IPS-11a (cell line): ENCODE measurements around the gene BEX3.
"Not testable (repeated sequence)": the region's sequence is repeated elsewhere in the genome, so short reads cannot be mapped to it uniquely, and the experiment has no call there.

ENCODE experiments used
- H3K4me3 ChIP-seq: one replicate; pipeline ENCODE4 v1.5.1; 2013; ENCODE audit warnings: low read depth, low read length, control low read depth

Gene BEX3

DNA sequence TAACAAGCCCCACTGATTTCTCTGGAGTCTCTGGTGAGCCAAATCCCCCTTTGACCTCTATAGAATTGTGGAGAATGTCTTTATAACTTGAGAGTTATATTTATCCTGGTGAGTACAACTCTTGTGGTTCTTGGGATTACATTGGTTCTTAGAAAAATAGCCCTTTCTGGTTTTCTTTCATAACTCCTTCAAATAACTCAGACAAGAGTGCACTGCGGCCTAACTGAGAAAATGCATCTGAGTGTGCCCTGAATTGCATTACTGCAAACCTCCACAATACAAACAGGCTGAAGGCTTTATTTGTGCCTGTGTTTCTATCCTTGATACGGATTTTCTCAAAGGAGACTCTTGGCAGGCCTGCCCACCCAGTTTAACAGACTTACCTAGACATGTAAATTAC is 2.7 kb downstream of the BEX3 start:
- no peak overlapping the region for H3K4me3 ChIP-seq

DNA sequence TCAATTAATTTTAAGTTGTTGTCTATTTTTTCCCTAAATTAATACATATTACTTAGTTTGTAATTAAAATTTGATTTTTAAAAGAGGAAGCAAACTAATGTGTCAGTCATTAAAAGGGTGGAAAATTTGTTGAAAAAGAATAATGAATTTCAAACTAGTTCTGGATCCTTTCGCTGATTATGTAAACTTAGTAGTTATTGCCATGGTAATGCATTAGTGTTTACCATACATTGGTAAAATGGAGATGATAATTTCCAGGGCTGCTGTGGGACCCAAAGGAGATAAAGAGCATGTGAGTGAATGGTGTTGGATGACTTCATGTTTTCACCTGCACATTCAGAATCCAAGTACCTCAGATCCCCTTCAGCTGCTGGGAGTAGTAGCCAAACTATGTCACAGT is 6.5 kb downstream of the BEX3 start:
- H3K4me3 ChIP-seq: no peak overlapping the region

DNA sequence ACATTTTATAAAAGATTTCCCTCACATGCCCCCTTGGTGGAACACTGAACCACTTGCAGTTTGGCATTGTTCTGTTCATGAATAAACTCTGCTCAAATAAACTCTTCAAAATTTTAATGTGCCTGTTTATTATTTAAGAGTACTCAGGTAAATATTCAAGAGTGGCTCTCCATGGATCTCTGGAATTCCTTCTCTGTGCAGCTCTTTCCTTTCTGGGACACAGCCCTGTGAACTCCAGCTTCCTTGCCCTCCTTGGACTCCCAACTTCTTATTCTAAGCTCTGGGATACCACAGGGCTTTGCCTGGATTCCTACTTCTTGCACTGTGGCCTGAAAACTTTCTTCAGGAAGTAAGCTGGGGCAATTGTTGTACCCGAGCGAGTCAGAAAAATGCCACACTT is 8.3 kb downstream of the BEX3 start:
- H3K4me3 ChIP-seq: no peak overlapping the region

DNA sequence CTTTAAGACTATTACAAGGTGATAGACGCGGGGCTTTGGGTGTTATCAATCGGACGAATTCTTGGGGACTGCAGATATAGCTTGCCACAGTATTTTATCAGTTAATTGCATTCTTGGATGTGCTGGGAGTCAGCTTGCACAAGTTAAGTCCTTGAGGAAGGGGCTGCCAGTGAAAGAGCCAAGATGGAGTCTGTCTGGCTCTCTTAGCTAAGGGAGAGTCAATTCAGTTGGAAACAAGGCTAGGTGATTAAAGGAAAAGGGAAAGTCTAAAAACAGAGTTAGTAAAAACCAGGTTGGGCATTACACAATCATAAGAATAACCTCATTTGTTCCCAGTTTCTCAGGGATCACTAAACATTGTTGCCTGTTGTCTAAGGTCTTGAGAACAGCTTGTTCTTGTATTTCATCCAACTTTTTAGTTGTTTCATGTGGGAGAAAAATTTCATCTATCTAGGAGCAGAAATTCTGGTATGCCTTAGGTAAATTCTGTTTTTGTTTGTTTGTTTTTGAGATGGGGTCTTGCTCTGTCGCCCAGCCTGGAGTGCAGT is 9.0 kb downstream of the BEX3 start:
- not testable (repeated sequence) for H3K4me3 ChIP-seq

DNA sequence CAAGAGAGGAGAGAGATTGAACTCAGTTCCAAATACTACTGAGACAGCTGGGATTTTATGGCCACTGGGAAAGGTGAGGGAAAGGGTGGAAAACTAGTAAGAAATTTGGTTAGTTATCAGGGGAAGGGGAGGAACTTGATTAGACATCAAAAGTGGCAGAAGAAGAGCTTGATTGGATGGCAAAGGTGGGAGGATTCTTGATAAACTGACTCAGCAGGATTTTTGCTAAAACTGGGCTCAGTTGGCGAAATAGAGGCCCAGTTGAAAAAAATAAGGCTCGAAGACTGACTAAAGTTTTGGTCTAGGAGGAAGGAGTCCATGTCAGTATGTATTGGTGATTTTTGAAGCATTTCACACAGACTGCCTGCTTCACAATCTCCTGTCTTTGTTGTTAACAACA is 10.0 kb downstream of the BEX3 start:
- H3K4me3 ChIP-seq: no peak overlapping the region

DNA sequence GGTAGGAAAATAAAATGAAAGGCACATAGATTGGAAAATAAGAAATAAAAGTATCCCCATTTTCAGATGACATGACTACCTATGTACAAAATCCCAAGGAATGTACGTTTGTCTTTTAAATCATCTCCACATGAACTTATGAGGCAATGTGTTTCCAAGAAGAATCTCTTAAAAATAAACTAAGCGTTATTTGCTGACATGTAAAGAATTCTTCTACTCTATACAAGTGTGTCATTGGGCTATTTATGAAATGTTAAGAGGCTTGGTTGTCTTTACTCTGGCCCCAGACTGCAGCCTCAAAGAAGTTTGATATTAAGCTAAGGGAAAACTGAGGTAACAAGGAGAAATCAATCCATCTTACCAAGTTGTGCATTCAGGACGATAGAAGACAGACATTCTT is 17.1 kb downstream of the BEX3 start:
- H3K4me3 ChIP-seq: no peak overlapping the region

DNA sequence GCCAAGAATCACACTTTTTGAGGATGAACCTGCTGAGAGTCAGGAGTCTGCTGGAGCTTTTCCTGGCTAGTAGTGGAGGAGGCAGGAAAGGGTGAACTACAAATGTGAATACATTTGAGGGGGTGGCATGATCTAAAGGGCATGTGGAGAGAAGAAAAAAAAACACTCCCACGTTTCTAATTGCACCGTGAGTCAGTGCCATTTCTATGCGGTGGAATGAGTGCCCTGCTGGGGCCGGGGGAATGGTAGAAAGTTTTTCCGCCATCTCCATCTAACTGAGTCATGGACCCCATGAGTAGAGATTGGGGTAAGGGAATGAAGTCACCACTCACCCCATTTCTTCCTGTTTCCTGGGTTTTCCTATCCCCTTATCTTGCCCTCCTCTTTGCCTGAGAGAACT is 19.8 kb downstream of the BEX3 start:
- no peak overlapping the region for H3K4me3 ChIP-seq

DNA sequence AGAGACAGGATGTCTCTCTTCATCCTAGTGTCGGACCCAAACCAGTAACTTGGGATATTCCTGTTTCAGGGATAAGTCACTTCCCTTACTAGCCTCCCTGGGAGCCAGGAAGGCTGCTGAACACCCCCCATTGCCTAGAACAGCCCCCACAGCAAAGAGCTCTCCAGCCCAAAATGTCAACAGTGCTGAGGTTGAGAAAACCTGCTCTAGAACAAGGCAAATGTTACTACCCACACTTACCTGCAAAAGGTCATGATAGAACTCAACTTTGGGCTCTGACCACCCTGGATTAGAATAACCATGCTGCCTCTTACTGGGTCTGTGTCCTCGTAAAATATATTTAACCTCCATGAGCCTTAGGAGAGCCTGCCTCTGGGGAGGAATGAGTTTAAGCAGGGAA is 20.3 kb downstream of the BEX3 start:
- H3K4me3 ChIP-seq: no peak overlapping the region

DNA sequence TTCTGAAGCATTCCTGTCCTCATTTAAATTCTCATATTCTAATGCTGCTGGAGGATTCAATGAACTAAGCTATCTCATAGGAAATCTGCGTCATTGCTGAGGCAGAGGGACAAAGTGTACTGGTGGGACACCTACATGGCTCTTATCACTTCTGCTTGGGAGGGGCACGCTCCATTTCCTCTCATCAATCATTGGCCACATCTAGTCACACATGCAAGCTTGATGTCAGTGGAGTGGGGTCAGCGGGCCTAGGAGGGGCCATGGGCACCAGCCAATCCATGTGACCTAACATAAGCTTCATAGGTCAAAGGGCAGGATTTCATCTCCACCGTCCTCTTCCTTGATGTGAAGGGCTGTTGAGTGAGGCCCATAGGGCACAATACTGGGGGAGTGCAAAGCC is 21.4 kb downstream of the BEX3 start:
- H3K4me3 ChIP-seq: no peak overlapping the region

DNA sequence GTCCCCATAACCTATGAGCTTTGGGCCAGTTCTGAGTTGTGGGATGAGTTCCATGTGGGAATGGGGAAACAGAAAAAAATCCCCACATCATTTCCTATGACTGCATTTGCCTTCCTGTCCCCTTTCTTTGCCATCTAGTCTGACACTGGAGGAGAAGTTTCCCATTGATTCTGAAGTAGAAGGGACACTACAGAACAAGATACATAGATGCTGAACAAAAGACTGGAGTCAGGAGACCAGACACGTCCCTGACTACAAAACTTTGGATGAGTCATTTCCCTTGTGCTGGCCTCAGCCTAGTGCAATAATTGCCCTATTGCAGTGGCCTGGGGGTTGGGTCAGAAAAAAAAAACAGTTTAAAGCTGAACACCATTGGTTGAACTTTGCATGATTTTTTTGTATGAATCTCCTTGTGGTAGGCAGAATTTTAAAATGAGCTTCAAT is 22.1 kb downstream of the BEX3 start:
- no peak overlapping the region for H3K4me3 ChIP-seq

DNA sequence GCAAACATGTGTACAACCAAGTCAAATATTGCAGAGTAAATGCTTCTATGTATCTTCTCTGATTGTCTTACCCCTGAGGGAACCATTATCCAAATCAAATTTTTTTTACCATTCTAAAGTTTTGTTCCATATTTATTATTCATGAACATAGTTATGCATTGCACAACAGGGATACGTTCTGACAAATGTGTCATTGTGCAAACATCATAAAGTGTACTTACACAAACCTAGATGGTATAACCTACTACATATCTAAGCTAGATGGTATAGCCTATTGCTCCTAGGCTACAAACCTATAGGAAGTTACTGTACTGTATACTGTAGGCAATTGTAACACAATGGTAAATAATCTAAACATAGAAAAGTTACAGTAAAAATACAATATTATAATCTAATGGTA is 23.4 kb downstream of the BEX3 start:
- no peak overlapping the region for H3K4me3 ChIP-seq

DNA sequence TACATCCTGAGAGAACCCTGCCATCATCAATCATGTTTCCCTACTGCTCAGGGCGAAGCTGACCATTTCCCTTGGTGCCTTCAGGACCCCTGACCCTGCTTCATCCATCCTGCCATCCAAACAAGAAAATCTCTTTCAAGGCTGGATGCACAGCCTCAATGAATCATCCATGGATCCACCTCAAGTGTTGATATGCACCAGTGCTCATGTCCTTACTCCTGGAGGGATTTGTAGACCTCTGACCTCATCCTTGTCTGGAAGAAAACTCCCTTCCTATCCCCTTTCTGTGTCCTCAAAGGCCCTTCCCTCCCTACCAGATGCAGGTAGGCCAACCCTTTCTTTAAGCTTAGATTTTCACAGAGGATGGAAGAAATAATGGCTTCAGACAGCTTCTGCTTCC is 24.6 kb downstream of the BEX3 start:
- no peak overlapping the region for H3K4me3 ChIP-seq

DNA sequence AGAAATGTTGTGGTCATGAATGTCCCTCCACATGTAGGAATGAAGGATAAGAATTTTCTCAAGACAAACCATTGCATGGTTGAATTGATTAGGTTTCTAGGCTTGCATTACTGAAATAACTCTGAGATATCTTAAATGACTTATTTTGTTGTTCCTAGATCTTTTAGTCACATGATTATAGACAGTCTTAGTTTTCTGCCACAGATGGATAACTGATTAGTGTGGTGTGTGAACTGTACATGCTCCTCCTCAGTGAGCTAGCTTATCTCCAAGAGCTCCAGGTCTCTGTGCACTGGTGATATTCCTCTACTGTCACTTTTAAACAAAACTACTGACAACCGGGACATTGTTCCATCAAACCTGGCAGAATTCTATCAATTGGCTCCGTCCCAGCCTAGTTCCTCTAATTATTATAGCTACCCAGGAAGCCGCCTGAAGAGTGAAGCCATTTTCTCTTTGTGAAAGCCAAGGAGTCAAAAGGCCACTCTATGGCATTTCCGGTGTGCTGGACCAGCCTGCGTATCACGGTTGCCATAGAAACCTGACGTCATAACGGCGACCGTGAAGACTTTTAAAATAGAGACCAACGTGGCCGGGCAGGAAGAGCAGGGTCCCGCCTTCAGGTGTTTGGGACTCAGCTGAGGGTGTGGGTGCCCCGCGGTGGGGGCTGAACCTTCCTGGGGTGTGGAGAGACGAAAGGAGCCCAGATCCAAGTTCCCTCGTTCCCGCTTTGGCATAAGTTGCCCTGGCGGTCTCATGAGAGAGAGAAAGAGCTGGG is 28.1 kb downstream of the BEX3 start:
- peak overlapping the region; percentile 70 for H3K4me3 ChIP-seq

DNA sequence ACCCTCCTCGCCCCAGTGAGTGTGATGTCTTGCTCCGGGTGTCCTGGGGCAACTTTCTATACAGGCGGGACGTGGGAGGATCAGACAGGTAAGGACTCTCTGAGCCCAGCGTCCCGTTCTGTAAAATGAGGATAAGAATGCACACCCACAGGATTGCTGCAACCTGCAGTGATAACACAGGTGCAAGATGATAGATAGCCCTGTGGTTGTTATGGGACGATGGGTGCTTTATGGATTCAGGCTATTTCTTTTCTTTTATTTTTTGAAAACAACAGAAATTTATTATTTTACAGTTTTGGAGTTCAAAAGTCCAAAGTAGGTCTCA is 28.6 kb downstream of the BEX3 start:
- peak overlapping the region; percentile 70 for H3K4me3 ChIP-seq

DNA sequence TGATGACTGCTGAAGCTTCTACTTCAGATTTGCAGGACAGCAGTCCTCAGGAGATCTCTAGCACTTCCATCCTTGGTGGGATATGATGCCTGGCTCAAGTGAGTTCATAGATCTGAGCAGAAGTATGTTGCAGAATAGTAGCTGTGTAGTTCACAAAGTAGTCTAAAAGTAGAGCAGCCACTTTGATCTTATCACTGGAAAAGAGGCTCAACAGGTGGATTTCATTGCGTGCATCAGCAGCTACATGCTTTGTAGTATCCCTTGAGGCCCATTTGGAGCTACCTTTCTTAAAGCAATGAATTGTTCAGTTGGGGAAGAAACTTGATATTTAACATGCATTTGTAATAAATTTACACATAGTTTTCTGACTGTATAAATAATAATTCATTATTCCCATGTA is 29.9 kb downstream of the BEX3 start:
- H3K4me3 ChIP-seq: no peak overlapping the region

DNA sequence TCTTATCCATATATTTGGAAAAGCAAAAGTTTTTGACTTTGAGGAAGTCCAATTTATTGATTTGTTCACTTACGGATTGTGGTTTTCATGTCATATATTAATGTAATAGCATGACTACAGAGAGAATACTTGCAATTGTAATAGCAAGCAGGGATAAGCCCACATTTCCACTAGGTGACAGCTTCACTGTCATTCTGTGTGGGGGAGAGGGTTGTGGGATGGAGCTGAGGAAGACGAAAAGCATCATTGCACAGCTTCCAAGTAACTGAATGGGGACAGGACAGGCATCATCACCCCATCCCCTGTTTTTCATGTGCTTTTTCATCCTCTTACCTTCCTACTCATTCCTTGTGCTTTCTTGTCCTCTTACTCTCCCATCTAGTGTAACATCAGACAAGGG is 31.4 kb downstream of the BEX3 start:
- no peak overlapping the region for H3K4me3 ChIP-seq

DNA sequence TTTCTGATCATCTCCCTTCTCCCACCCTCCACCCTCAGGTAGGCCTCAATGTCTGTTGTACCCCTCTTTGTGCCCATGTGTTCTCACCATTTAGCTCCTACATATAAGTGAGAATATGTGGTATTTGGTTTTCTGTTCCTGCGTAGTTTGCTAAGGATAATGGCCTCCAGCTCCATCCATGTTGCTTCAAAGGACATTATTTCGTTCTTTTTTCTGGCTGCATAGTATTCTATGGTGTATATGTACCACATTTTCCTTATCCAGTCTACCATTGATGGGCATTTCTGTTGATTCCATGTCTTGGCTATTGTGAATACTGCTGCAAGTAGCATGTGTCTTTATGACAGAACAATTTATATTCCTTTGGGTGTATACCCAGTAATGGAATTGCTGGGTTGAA is 35.4 kb downstream of the BEX3 start:
- H3K4me3 ChIP-seq: not testable (repeated sequence)

DNA sequence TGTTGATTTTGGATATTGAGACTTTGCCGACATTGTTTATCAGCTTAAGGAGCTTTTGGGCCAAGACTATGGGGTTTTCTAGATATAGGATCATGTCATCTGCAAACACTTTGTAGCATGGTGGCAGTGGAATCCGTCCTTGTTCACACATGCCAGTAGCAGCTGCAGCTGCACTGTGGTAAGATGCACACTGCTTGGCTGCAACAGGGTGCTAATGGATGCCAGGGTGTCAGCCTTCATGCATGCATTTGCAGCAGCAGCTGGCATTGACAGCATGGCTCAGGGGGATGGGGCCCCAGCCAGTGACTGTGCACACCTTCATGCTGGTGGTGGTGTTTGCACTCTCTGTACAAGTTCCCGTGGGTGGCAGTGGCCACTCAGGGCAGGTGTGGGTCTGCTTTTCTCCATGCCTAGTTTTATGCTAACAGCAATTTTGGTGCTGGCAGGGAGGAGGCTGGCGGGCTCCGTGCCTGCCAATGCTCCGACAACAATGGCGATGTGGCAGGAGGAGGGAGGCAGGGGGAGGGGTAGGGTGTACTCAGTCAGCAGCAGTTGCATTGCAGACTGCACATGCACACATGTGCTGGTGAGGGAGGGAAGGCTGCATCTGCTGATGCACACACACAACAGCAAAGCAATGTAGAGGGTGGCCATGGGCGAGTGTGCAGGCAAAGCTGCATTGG is 37.5 kb downstream of the BEX3 start:
- H3K4me3 ChIP-seq: no peak overlapping the region

DNA sequence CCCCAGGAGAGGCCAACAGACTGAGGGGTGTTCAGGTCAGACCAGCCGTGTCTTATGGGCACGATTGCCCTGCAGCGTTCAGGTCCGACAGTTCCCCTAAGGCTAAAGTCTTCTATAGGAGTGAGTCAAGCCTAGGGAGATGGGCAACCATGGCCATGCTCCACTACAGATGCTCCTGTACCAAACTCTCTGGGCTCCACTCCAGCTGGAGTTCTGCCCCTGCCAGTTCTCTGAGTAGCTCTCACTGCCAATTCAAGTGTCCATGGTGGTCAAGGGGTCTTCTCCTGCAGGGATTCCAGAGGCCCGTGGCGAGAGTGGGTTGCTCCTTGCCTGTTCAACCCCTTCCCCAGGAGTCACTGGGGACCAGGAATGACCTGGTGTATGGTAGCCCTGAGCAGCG is 38.2 kb downstream of the BEX3 start:
- no peak overlapping the region for H3K4me3 ChIP-seq

DNA sequence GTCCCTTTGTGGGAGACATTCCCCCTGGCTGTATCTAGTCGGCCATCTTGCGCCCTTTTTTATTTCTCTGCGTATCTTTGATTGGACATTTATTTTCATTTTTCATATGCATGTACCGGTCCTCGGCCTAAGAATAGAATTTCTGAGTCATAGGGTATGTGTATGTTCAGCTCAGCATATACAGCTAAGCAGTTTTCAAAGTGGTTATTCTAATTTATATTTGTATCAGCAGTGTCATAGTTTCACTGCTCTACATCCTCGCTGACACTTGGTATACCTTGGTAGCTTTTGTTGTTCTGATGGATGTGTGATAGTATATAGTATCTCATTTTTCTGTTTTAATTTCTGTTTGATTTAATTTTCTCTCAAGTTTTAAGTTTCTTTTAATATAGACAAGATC is 38.7 kb downstream of the BEX3 start:
- no peak overlapping the region for H3K4me3 ChIP-seq

DNA sequence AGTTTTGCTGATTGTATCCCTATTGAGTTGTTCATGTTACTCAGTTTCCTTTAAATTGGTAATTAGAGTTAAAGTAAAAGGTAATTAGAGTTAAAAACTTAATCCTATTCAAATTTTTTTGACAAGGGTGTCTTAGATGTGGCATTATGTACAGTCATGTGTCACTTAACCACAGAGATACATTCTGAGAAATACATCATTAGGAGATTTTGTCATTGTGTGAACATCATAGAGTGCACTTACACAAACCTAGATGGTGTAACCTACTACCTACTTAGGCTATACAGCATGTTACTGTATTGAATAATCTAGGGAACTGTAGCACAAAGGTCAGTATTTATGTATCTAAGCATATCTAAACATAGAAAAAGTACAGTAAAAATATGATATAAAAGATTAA is 39.2 kb downstream of the BEX3 start:
- no peak overlapping the region for H3K4me3 ChIP-seq

DNA sequence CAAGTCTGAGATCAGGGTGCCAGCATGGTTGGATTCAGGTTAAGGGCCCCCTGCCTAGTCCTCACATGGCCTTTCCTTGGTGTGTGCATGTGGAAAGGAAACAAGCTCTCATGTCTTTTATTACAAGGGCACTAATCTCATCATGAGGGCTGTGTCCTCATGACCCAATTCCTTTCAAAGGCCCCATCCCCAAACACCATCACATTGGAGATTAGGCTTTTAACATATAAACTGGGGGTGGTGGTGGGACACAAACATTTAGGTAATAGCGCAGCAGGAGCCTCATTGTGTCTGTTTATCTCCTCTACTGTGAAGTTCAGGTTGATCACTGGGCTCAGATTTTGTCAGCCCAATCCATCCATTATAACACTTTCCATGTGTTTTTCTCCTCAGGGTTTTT is 41.0 kb downstream of the BEX3 start:
- no peak overlapping the region for H3K4me3 ChIP-seq

DNA sequence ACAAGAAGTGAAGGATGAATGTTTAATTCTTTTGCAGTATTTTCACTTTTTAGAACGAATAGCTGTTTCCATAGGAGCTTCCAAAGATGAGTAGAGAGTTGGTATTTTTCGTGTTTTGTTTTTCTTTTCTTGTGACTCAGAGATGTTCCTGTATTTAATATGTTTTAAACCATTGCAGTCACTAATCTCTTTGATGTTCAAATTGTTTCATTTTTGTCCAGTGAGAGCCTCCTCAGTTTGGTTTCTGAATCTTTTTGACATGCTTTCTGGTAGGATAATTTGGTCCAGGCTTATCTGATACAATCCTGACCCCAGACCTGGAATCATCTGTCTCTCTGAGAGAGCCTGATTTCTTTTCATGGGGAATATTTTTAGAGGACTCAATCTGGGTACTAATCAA is 41.6 kb downstream of the BEX3 start:
- H3K4me3 ChIP-seq: no peak overlapping the region
